GM06990 (cell line): ENCODE measurements around the gene SNRPE.

ENCODE experiments used
- DNase-seq: peaks from one replicate; pipeline ENCODE4 v3.0.0-alpha.2; 2011; ENCODE audit not compliant: insufficient read length; ENCODE audit errors: extremely low read depth
- H3K27me3 ChIP-seq: replicated peaks from 2 replicates; pipeline ENCODE4 v1.6.0; 2011; ENCODE audit warnings: low read length; ENCODE audit not compliant: control insufficient read depth, insufficient read depth
- H3K36me3 ChIP-seq: 2 replicates; pipeline ENCODE4 v1.5.1; 2011; ENCODE audit warnings: low read length; ENCODE audit not compliant: control insufficient read depth, insufficient read depth
- H3K4me3 ChIP-seq: replicated peaks from 2 replicates; pipeline ENCODE4 v1.5.1; 2011; ENCODE audit warnings: low read depth, mild to moderate bottlenecking, control low read depth, low read length
- CTCF ChIP-seq: IDR thresholded peaks from 2 replicates; pipeline ENCODE4 v1.5.1; 2011; ENCODE audit warnings: low read length, control low read depth, mild to moderate bottlenecking, inconsistent platforms; ENCODE audit not compliant: insufficient read depth, poor library complexity, severe bottlenecking

SNRPE gene

GRCh38 chr1:203867802-203868201 lies 6.4 kb downstream of the SNRPE start:
- DNase-seq: no peak
- Histone ChIP-seq H3K4me3 (no peak overlapping the region), H3K27me3 (no peaks in the 10 kb centered on the region), H3K36me3 (peaks cover 27% of the 10 kb centered on the region)
- no peak for TF ChIP-seq CTCF

GRCh38 chr1:203870245-203870644 lies 8.8 kb downstream of the SNRPE start:
- TF ChIP-seq CTCF: no peak

GRCh38 chr1:203871114-203871880 lies 9.9 kb downstream of the SNRPE start:
- DNase-seq: no peak
- Histone ChIP-seq H3K4me3 (no peak overlapping the region), H3K36me3 (peaks cover 23% of the 10 kb centered on the region), H3K27me3 (no peaks in the 10 kb centered on the region)
- TF ChIP-seq CTCF: peak; percentile 59

More at GRCh38 chr1:203870245-203870644, 8.8 kb downstream of the SNRPE start:
- H3K36me3 ChIP-seq: peaks cover 28% of the 10 kb centered on the region
- no peak overlapping the region for H3K4me3 ChIP-seq
- no peaks in the 10 kb centered on the region for H3K27me3 ChIP-seq
- DNase-seq: no peak

GRCh38 chr1:203873094-203873493 lies 11.7 kb downstream of the SNRPE start:
- no peak for DNase-seq
- Histone ChIP-seq H3K36me3 (peaks cover 22% of the 10 kb centered on the region), H3K27me3 (no peaks in the 10 kb centered on the region), H3K4me3 (no peak overlapping the region)
- no peak for TF ChIP-seq CTCF

GRCh38 chr1:203878422-203878821 lies 17.0 kb downstream of the SNRPE start:
- Histone ChIP-seq H3K36me3 (peaks cover 4% of the 10 kb centered on the region), H3K4me3 (no peak overlapping the region), H3K27me3 (no peaks in the 10 kb centered on the region)
- no peak for TF ChIP-seq CTCF
- no peak for DNase-seq
